Brain microvascular endothelial cell (primary cell): Measurements from ENCODE around the gene GPD1L.

ENCODE experiments used
- DNase-seq: peaks from one replicate; pipeline ENCODE4 v3.0.0-alpha.2; 2020
- H3K27ac ChIP-seq: fragments of 250-450 bp; sonication (Bioruptor Pico); 2 replicates; pipeline ENCODE4 v1.5.1; 2020; ENCODE audit warnings: mild to moderate bottlenecking, moderate library complexity
- H3K27me3 ChIP-seq: fragments of 250-450 bp; sonication (Bioruptor Pico); replicated peaks from 2 replicates; pipeline ENCODE4 v1.5.1; 2020; ENCODE audit warnings: mild to moderate bottlenecking
- H3K36me3 ChIP-seq: fragments of 250-450 bp; sonication (Bioruptor Pico); replicated peaks from 2 replicates; pipeline ENCODE4 v1.5.1; 2020; ENCODE audit warnings: mild to moderate bottlenecking
- H3K4me3 ChIP-seq: 2 replicates; pipeline ENCODE4 v1.5.1; 2011; ENCODE audit warnings: low read depth, mild to moderate bottlenecking, control low read depth, low read length, moderate library complexity
- CTCF ChIP-seq: IDR thresholded peaks from 2 replicates; pipeline ENCODE4 v1.5.1; 2011; ENCODE audit warnings: low read depth, mild to moderate bottlenecking, moderate library complexity, low read length, control low read depth, inconsistent platforms; ENCODE audit errors: missing control alignments
- in situ Hi-C: cut with HindIII; loops from 2 replicates; pipeline ENCODE4 v1.10.0; 2017; ENCODE audit warnings: low sequenced_read_pairs, low pct_ligation_motif_present

Gene GPD1L

GRCh38 chr3:32208447-32208846 lies 102.0 kb downstream of the GPD1L start:
- H3K4me3 ChIP-seq = no peak overlapping the region
- no peak for TF ChIP-seq CTCF
- in situ Hi-C loops = no loop called here
- no peak overlapping the region for H3K27ac ChIP-seq
- H3K27me3 ChIP-seq = no peaks in the 10 kb centered on the region
- no peaks in the 10 kb centered on the region for H3K36me3 ChIP-seq
- DNase-seq = no peak

- H3K27ac ChIP-seq = no peak overlapping the region
- H3K4me3 ChIP-seq = no peak overlapping the region
- no peak for DNase-seq
- no peak for TF ChIP-seq CTCF
- in situ Hi-C loops = no loop called here
- H3K36me3 ChIP-seq = no peaks in the 10 kb centered on the region
- H3K27me3 ChIP-seq = no peaks in the 10 kb centered on the region
Observed at GRCh38 chr3:32215185-32215584, 108.8 kb downstream of the GPD1L start.

- no peak overlapping the region for H3K27ac ChIP-seq
- in situ Hi-C loops = no loop called here
- no peak overlapping the region for H3K4me3 ChIP-seq
- no peak for DNase-seq
- no peak for TF ChIP-seq CTCF
- no peaks in the 10 kb centered on the region for H3K27me3 ChIP-seq
- no peaks in the 10 kb centered on the region for H3K36me3 ChIP-seq
Observed at GRCh38 chr3:32216172-32216783, 109.9 kb downstream of the GPD1L start.

GRCh38 chr3:32217339-32217738 lies 110.9 kb downstream of the GPD1L start:
- H3K27ac ChIP-seq = no peak overlapping the region
- in situ Hi-C loops = no loop called here
- H3K4me3 ChIP-seq = no peak overlapping the region
- no peaks in the 10 kb centered on the region for H3K36me3 ChIP-seq
- TF ChIP-seq CTCF = no peak
- DNase-seq = no peak
- H3K27me3 ChIP-seq = no peaks in the 10 kb centered on the region
